ENCODE measurements around the gene TCF7L2. TPM values are rescaled to one million over a fixed set of nuclear protein-coding genes. Genes with fewer than 3 reads are reported as not detected.

TCF7L2 gene
- polyA plus RNA-seq, 3 donors, result 2.1 to 23.5 (median 6.1) TPM

- no peak for TF ChIP-seq CTCF (IDR thresholded peaks at IDR 0.05)
- H3K9me3 Mint-ChIP-seq, result no peaks in the 10 kb centered on the region
- peaks cover 30 to 41% of the 10 kb centered on the region in 2 donors for H3K36me3 Mint-ChIP-seq
These were observed 88.9 kb downstream of the TCF7L2 start for GRCh38 chr10:113038985-113039384.

GRCh38 chr10:113041324-113041723, 91.3 kb downstream of the TCF7L2 start:
- H3K4me3 ChIP-seq (replicated peaks in 1 of 3; ENCODE audit: low read depth in 2 of 3, low read length in 3 of 3), result no peak overlapping the region
- no peaks in the 10 kb centered on the region for H3K9me3 ChIP-seq (replicated peaks in 1 of 2; ENCODE audit: control insufficient read depth in 1 of 2, insufficient read depth in 1 of 2, low read length in 2 of 2)
- H3K36me3 Mint-ChIP-seq, result peaks cover 36 to 45% of the 10 kb centered on the region in 2 donors
- TF ChIP-seq CTCF (IDR thresholded peaks at IDR 0.05), result no peak
- no peak overlapping the region for H3K27ac Mint-ChIP-seq
- no peak overlapping the region for H3K4me3 Mint-ChIP-seq
- peaks cover 0 to 30% of the 10 kb centered on the region in 2 donors for H3K36me3 ChIP-seq (replicated peaks in 1 of 2; ENCODE audit: control insufficient read depth in 1 of 2, insufficient read depth in 2 of 2, low read length in 2 of 2)
- H3K4me1 Mint-ChIP-seq, result peaks cover 35% of the 10 kb centered on the region
- no peak overlapping the region for H2AFZ ChIP-seq (ENCODE audit: insufficient read depth, low read depth, low read length, poor library complexity, severe bottlenecking)
- no CpG with 5 or more reads among the region's 1 CpG for WGBS (ENCODE audit: insufficient coverage)
- no peak overlapping the region for H3K9ac ChIP-seq (ENCODE audit: insufficient read depth, low read length, poor library complexity, severe bottlenecking)
- H3K27me3 ChIP-seq (ENCODE audit: control insufficient read depth in 2 of 2, insufficient read depth in 2 of 2, low read length in 2 of 2), result no peaks in the 10 kb centered on the region
- no peak overlapping the region for H3K4me2 ChIP-seq (replicated peaks; ENCODE audit: extremely low read depth, low read length, poor library complexity, severe bottlenecking)
- peaks cover 0 to 2% (median 0%) of the 10 kb centered on the region in 7 donors for H3K9me3 Mint-ChIP-seq
- peak in 1 of 3 donors; percentile 14 for DNase-seq
- H3K27me3 Mint-ChIP-seq (ENCODE audit: low read depth in 3 of 3), result peaks cover 0 to 3% (median 2%) of the 10 kb centered on the region in 3 donors
- H3K4me1 ChIP-seq (ENCODE audit: control insufficient read depth in 1 of 2, insufficient read depth in 2 of 2, low read length in 2 of 2), result peaks cover 2 to 23% of the 10 kb centered on the region in 2 donors
- H3K79me2 ChIP-seq (ENCODE audit: insufficient read depth, low read length), result no peaks in the 10 kb centered on the region
- peaks cover 92% of the 10 kb centered on the region for H4K20me1 ChIP-seq (ENCODE audit: insufficient read depth, low read length)
- H3K27ac ChIP-seq (ENCODE audit: low read depth in 1 of 2, low read length in 2 of 2), result no peak overlapping the region
- intact Hi-C loops (cut with micrococcal nuclease), result no loop called here

More at GRCh38 chr10:113038985-113039384, 88.9 kb downstream of the TCF7L2 start:
- H3K4me2 ChIP-seq (replicated peaks; ENCODE audit: extremely low read depth, low read length, poor library complexity, severe bottlenecking), result no peak overlapping the region
- H3K9me3 ChIP-seq (replicated peaks in 1 of 2; ENCODE audit: control insufficient read depth in 1 of 2, insufficient read depth in 1 of 2, low read length in 2 of 2), result no peaks in the 10 kb centered on the region
- no CpG with 5 or more reads among the region's 4 CpGs for WGBS (ENCODE audit: insufficient coverage)
- H3K27me3 ChIP-seq (ENCODE audit: control insufficient read depth in 2 of 2, insufficient read depth in 2 of 2, low read length in 2 of 2), result no peaks in the 10 kb centered on the region
- H3K4me3 ChIP-seq (replicated peaks in 1 of 3; ENCODE audit: low read depth in 2 of 3, low read length in 3 of 3), result no peak overlapping the region
- intact Hi-C loops (cut with micrococcal nuclease), result no loop called here
- peaks cover 6 to 26% of the 10 kb centered on the region in 2 donors for H3K4me1 ChIP-seq (ENCODE audit: control insufficient read depth in 1 of 2, insufficient read depth in 2 of 2, low read length in 2 of 2)
- Mint-ChIP-seq H3K27ac (no peak overlapping the region), H3K4me3 (no peak overlapping the region), H3K4me1 (peaks cover 27% of the 10 kb centered on the region), H3K27me3 (ENCODE audit: low read depth in 3 of 3) (peaks cover 0 to 2% (median 0%) of the 10 kb centered on the region in 3 donors)
- H2AFZ ChIP-seq (ENCODE audit: insufficient read depth, low read depth, low read length, poor library complexity, severe bottlenecking), result no peak overlapping the region
- no peak overlapping the region for H3K9ac ChIP-seq (ENCODE audit: insufficient read depth, low read length, poor library complexity, severe bottlenecking)
- peaks cover 92% of the 10 kb centered on the region for H4K20me1 ChIP-seq (ENCODE audit: insufficient read depth, low read length)
- no peaks in the 10 kb centered on the region for H3K79me2 ChIP-seq (ENCODE audit: insufficient read depth, low read length)
- no peak for DNase-seq
- peaks cover 0 to 34% of the 10 kb centered on the region in 2 donors for H3K36me3 ChIP-seq (replicated peaks in 1 of 2; ENCODE audit: control insufficient read depth in 1 of 2, insufficient read depth in 2 of 2, low read length in 2 of 2)
- no peak overlapping the region for H3K27ac ChIP-seq (ENCODE audit: low read depth in 1 of 2, low read length in 2 of 2)
